Parathyroid adenoma (tissue), 2 donors: ENCODE results near the gene SH2D7.

ENCODE experiments used
- H2AFZ ChIP-seq: fragments of 300-600 bp; sonication (generic); one replicate; pipeline ENCODE4 v1.7.0; 2017; ENCODE audit warnings: antibody characterized with exemption, mild to moderate bottlenecking
- H3K27ac ChIP-seq: fragments of 300-600 bp; sonication (generic); one replicate; pipeline ENCODE4 v1.7.0; 2017
- H3K27me3 ChIP-seq: fragments of 300-600 bp; sonication (generic); one replicate; pipeline ENCODE4 v1.7.0; 2017; ENCODE audit warnings: low read length; ENCODE audit not compliant: control insufficient read depth, insufficient read depth
- H3K36me3 ChIP-seq: fragments of 300-600 bp; sonication (generic); one replicate; pipeline ENCODE4 v1.7.0; 2017; ENCODE audit warnings: low read length; ENCODE audit not compliant: control insufficient read depth, insufficient read depth
- H3K4me1 ChIP-seq: fragments of 300-600 bp; sonication (generic); one replicate; pipeline ENCODE4 v1.7.0; 2017; ENCODE audit warnings: control low read depth
- H3K4me2 ChIP-seq: fragments of 300-600 bp; sonication (generic); one replicate; pipeline ENCODE4 v1.7.0; 2017; ENCODE audit warnings: low read length
- H3K4me3 ChIP-seq: fragments of 300-600 bp; sonication (generic); one replicate; pipeline ENCODE4 v1.7.0; 2017; ENCODE audit warnings: low read depth, low read length
- H3K79me2 ChIP-seq: fragments of 300-600 bp; sonication (generic); one replicate; pipeline ENCODE4 v1.7.0; 2017; ENCODE audit warnings: control low read depth
- H3K9ac ChIP-seq: fragments of 300-600 bp; sonication (generic); one replicate; pipeline ENCODE4 v1.7.0; 2017; ENCODE audit warnings: mild to moderate bottlenecking
- H3K9me3 ChIP-seq: fragments of 300-600 bp; sonication (generic); one replicate; pipeline ENCODE4 v1.7.0; 2017; ENCODE audit warnings: low read length; ENCODE audit not compliant: control insufficient read depth
- TF ChIP-seq, protein P1 (sequence below): fragments of 300-600 bp; sonication (generic); IDR thresholded peaks from one replicate; pipeline ENCODE4 v1.7.0; 2017; ENCODE audit warnings: antibody characterized with exemption, mild to moderate bottlenecking
- donor health status: primary hyperparathyroidism.

SH2D7 gene

DNA sequence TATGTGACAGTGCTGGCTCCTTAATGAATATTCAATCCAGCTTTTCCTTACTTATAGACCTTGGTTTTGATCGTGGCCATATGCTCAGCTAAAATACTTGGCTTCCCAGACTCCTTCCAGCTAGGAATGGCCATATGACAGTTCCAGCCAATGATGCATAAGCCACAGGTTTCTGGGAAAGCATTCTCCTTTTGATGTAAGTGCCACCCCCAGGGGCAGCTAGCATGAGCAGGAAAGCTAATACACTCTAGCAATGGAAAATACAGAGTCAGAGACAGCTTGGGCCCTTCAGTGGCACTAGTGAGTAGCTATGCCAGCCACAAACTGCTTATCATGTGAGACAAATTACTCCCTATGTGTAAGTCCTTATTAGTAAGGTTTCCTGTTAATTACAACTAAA is 41.5 kb upstream of the SH2D7 start:
- Histone ChIP-seq H2AFZ (no peak overlapping the region), H3K4me2 (no peak overlapping the region), H3K4me3 (no peak overlapping the region)

DNA sequence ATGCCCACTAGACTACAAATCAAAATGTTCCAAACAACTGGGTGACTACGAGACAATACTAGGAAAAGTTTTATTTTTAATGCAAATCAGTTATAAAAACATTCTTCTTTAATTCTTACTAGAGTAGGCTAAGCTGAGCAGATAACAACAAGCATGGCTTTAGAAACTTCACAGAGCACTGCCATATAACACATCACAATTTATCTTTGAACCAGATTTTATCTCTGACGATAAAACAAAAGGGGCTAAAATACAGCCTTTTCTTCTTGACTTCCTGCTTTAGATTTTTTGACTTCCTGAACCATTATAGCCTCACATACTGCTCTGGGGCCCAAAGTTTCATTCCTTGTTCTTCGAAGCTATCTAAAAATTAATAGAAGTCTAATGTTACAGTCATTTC is 40.8 kb upstream of the SH2D7 start:
- no peaks in the 10 kb centered on the region for H3K36me3 ChIP-seq
- H3K27ac ChIP-seq: no peak overlapping the region
- H3K9ac ChIP-seq: no peak overlapping the region
- peaks cover 27% of the 10 kb centered on the region for H3K79me2 ChIP-seq
- H2AFZ ChIP-seq: no peak overlapping the region
- no peak overlapping the region for H3K4me2 ChIP-seq
- H3K27me3 ChIP-seq: no peaks in the 10 kb centered on the region
- peaks cover 13% of the 10 kb centered on the region for H3K4me1 ChIP-seq
- no peaks in the 10 kb centered on the region for H3K9me3 ChIP-seq
- TF ChIP-seq, protein P1, sequence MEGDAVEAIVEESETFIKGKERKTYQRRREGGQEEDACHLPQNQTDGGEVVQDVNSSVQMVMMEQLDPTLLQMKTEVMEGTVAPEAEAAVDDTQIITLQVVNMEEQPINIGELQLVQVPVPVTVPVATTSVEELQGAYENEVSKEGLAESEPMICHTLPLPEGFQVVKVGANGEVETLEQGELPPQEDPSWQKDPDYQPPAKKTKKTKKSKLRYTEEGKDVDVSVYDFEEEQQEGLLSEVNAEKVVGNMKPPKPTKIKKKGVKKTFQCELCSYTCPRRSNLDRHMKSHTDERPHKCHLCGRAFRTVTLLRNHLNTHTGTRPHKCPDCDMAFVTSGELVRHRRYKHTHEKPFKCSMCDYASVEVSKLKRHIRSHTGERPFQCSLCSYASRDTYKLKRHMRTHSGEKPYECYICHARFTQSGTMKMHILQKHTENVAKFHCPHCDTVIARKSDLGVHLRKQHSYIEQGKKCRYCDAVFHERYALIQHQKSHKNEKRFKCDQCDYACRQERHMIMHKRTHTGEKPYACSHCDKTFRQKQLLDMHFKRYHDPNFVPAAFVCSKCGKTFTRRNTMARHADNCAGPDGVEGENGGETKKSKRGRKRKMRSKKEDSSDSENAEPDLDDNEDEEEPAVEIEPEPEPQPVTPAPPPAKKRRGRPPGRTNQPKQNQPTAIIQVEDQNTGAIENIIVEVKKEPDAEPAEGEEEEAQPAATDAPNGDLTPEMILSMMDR: no peak
- H3K4me3 ChIP-seq: no peak overlapping the region

More for the DNA sequence above, 41.5 kb upstream of the SH2D7 start:
- Histone ChIP-seq H3K27me3 (no peaks in the 10 kb centered on the region), H3K36me3 (no peaks in the 10 kb centered on the region), H3K9me3 (no peaks in the 10 kb centered on the region), H3K9ac (no peak overlapping the region), H3K4me1 (peaks cover 8% of the 10 kb centered on the region), H3K27ac (no peak overlapping the region), H3K79me2 (peaks cover 24% of the 10 kb centered on the region)
- TF ChIP-seq, protein P1: no peak

DNA sequence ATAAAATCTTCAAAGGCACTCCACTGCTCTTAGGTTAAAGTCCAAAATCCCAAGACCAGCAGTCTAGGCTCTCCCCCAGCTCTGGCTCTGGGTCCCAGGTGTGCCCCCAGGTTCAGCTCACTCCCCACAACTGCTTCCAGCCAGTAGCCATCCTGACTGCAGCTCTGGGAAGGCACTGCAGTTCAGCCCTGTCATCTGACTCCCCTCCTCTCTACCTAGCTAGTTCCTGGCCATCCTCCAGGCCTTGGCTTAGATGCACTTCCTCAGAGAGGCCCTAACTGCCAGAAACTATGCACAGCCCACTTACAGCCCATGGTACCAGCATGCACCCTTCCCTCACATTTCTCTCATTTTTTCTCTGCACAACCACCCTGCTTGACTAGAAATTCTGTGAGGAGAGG is 40.4 kb upstream of the SH2D7 start:
- TF ChIP-seq, protein P1: no peak
- Histone ChIP-seq H2AFZ (no peak overlapping the region), H3K4me3 (no peak overlapping the region), H3K4me2 (no peak overlapping the region), H3K4me1 (peaks cover 15% of the 10 kb centered on the region), H3K27me3 (no peaks in the 10 kb centered on the region), H3K9me3 (no peaks in the 10 kb centered on the region), H3K79me2 (peaks cover 27% of the 10 kb centered on the region), H3K9ac (no peak overlapping the region), H3K27ac (no peak overlapping the region), H3K36me3 (no peaks in the 10 kb centered on the region)

DNA sequence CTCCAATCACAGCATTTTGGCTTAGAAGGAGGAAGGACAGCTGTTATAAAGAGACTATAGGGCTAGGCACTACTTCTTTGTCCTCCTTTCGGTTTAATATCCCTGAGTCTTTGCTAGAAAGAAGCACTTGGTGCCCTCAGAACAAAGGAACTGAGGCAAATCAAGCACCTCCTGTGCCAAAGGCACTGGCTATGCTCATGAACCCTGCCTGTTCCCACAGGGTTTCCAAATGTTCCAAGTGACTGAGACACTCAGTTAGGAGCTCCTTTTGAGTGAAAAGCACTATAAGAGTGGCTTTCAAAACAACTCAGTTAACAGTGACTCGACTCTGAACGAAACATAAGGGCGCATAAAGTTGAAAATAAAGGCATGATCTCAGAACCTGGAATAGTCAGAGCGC is 39.8 kb upstream of the SH2D7 start:
- no peaks in the 10 kb centered on the region for H3K27me3 ChIP-seq
- no peak overlapping the region for H2AFZ ChIP-seq
- TF ChIP-seq, protein P1: no peak
- H3K79me2 ChIP-seq: peaks cover 30% of the 10 kb centered on the region
- no peaks in the 10 kb centered on the region for H3K36me3 ChIP-seq
- no peak overlapping the region for H3K4me2 ChIP-seq
- no peak overlapping the region for H3K9ac ChIP-seq
- H3K4me3 ChIP-seq: no peak overlapping the region
- peaks cover 15% of the 10 kb centered on the region for H3K4me1 ChIP-seq
- H3K27ac ChIP-seq: no peak overlapping the region
- no peaks in the 10 kb centered on the region for H3K9me3 ChIP-seq

DNA sequence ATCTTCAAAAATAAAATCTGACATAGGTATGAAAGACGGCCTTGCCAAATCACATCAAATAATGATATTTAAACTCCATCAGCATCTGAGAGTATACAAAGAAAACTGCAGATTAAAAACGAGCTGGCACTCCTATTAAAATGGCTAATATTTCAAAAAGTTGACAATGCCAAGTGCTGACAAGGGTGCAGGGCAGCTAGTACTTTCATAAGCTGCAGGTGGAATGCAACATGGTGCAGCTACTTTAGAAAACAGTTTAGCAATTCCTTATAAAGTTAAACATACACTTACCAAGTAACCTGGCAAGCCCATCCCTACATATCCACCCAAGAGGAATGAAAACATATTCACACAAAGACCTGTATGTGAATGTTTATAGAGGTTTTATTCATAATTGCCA is 37.8 kb upstream of the SH2D7 start:
- Histone ChIP-seq H3K9ac (no peak overlapping the region), H3K27ac (no peak overlapping the region), H2AFZ (no peak overlapping the region), H3K79me2 (peaks cover 31% of the 10 kb centered on the region), H3K4me1 (peaks cover 15% of the 10 kb centered on the region), H3K4me3 (no peak overlapping the region), H3K4me2 (no peak overlapping the region), H3K9me3 (no peaks in the 10 kb centered on the region), H3K27me3 (no peaks in the 10 kb centered on the region), H3K36me3 (no peaks in the 10 kb centered on the region)
- TF ChIP-seq, protein P1: no peak
